ENCODE results near the gene GTF3C1. TPM values are rescaled to one million over a fixed set of nuclear protein-coding genes. Genes with fewer than 3 reads are reported as not detected.

GTF3C1 gene
- total and polyA plus RNA-seq, 2 of the 8 experiments (the other 6 are each of a cell fraction or from before 2014, with no cell fraction given): 89.3 to 126 TPM

DNA sequence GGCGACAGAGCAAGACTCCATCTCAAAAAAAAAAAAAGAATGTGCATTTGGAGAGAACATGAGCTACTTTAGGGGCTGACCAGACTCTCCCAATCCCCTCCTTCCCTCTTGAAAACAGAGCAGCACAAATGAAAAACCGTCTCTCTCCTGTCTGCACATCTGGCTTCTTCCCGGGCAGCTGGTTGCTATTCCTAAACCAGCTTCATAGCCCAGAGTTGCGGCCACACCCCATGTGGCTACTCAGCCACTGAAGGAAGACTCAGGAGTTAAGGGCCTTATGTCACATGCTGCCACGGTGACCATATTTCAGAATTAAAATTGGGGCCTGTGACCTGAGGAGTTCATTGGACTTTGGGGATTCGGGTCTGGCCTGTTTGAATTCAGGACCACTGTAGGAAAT, 48.5 kb upstream of the GTF3C1 start:
- no peak for TF ChIP-seq TEAD4 (IDR thresholded peaks at IDR 0.05; ENCODE audit: low read depth, low read length)
- TF ChIP-seq YY1 (IDR thresholded peaks at IDR 0.05; ENCODE audit: low read depth, low read length): no peak
- no peak for TF ChIP-seq TAF1 (IDR thresholded peaks at IDR 0.05; ENCODE audit: low read depth, low read length)
- no peak for TF ChIP-seq CHD2 (IDR thresholded peaks at IDR 0.05; ENCODE audit: low read length)
- H3K14ac ChIP-seq (ENCODE audit: insufficient read length): no peak overlapping the region
- H4K20me1 ChIP-seq (replicated peaks in 1 of 2; ENCODE audit: control insufficient read depth in 1 of 2, insufficient read depth in 2 of 2, low read length in 2 of 2): no peaks in the 10 kb centered on the region
- H3K4me2 ChIP-seq (ENCODE audit: insufficient read depth in 1 of 2, low read depth in 2 of 2, low read length in 2 of 2): no peak overlapping the region
- H3K4me1 ChIP-seq (replicated peaks in 1 of 4; ENCODE audit: control insufficient read depth in 3 of 4, insufficient read depth in 4 of 4, low read length in 3 of 4): peaks cover 0 to 21% (median 8%) of the 10 kb centered on the region in 4 experiments; a peak in 6 of 7 replicates
- no peak overlapping the region for H2BK120ac ChIP-seq (replicated peaks; ENCODE audit: low read depth, low read length)
- no peaks in the 10 kb centered on the region for H3K36me3 ChIP-seq (ENCODE audit: control insufficient read depth in 2 of 4, insufficient read depth in 4 of 4, low read length in 3 of 4)
- no peaks in the 10 kb centered on the region for H3K79me1 ChIP-seq (ENCODE audit: low read depth, low read length)
- no peak overlapping the region for H3K18ac ChIP-seq (ENCODE audit: extremely low read depth, low read length)
- no peak overlapping the region for H3K4me3 ChIP-seq (ENCODE audit: extremely low read depth in 1 of 4, insufficient read depth in 2 of 4, low read depth in 3 of 4, low read length in 4 of 4)
- H2BK12ac ChIP-seq (ENCODE audit: low read depth, low read length): no peak overlapping the region
- H2AFZ ChIP-seq (ENCODE audit: low read length): no peak overlapping the region
- ChIA-PET POLR2A (ENCODE audit: partially characterized antibody) (interaction anchor here (0.6 kb wide), 1 partner anchor 32 kb away, joined by 3 read pairs; no protein-coding TSS in a partner anchor), CTCF (ENCODE audit: partially characterized antibody) (interaction anchor here (1.0 to 1.6 kb wide), 3 partner anchors 12 to 42 kb away, joined by 4 read pairs; no protein-coding TSS in a partner anchor)
- H2BK15ac ChIP-seq (ENCODE audit: low read length): no peak overlapping the region
- no peak overlapping the region for H4K5ac ChIP-seq (ENCODE audit: insufficient read length, low read depth, low read length)
- no peak overlapping the region for H2BK5ac ChIP-seq (ENCODE audit: low read depth, low read length)
- no peak overlapping the region for H2BK20ac ChIP-seq (ENCODE audit: low read length)
- no peak overlapping the region for H3K27ac ChIP-seq (ENCODE audit: low read depth, low read length)
- no peak overlapping the region for H3K23ac ChIP-seq (ENCODE audit: insufficient read length)
- H2AK5ac ChIP-seq (ENCODE audit: low read depth, low read length): no peak overlapping the region
- H3K9ac ChIP-seq (replicated peaks in 1 of 4; ENCODE audit: extremely low read depth in 1 of 4, low read depth in 3 of 4, low read length in 3 of 4): no peak overlapping the region
- H3K27me3 ChIP-seq (replicated peaks in 1 of 4; ENCODE audit: control insufficient read depth in 3 of 4, extremely low read depth in 1 of 4, insufficient read depth in 3 of 4, low read length in 3 of 4): no peaks in the 10 kb centered on the region
- H3K56ac ChIP-seq (replicated peaks; ENCODE audit: insufficient read length, low read depth, low read length): no peak overlapping the region
- no peaks in the 10 kb centered on the region for H3K23me2 ChIP-seq (ENCODE audit: low read depth, low read length)
- H4K91ac ChIP-seq (replicated peaks; ENCODE audit: insufficient read length, low read length): no peak overlapping the region
- WGBS, 2 experiments (ENCODE audit: extremely low coverage in 1 of 2, insufficient coverage in 1 of 2, insufficient read length in 1 of 2, insufficient replicate concordance in 2 of 2, low coverage in 1 of 2, low lambda C conversion rate in 2 of 2, missing lambda C conversion rate in 1 of 2): 93% methylated on average over 6 of the region's 6 CpGs; no CpG with 5 or more reads in 1 of the 2 experiments
- H3K9me3 ChIP-seq (ENCODE audit: insufficient read depth in 2 of 2, low read depth in 1 of 2, low read length in 1 of 2): no peaks in the 10 kb centered on the region
- H3K4ac ChIP-seq (replicated peaks; ENCODE audit: insufficient read length, low read depth, low read length): no peak overlapping the region
- no peaks in the 10 kb centered on the region for H3K79me2 ChIP-seq (ENCODE audit: control insufficient read depth in 1 of 2, insufficient read depth in 2 of 2, low read length in 2 of 2)
- DNase-seq (ENCODE audit: low read depth in 1 of 2, low spot score in 2 of 2) (no peak), FAIRE-seq (no peak)
- H4K8ac ChIP-seq (ENCODE audit: extremely low read depth, insufficient read depth, low read length): no peak overlapping the region
